Urinary bladder (tissue), 4 donors: ENCODE measurements around the gene ENO1. TPM values are rescaled to one million over a fixed set of nuclear protein-coding genes. Genes with fewer than 3 reads are reported as not detected.
A peak's percentile ranks its signal among the peaks of the same experiment; 100 is the strongest.
"Not testable (repeated sequence)": the region's sequence is repeated elsewhere in the genome, so short reads cannot be mapped to it uniquely, and the experiment has no call there.

Experiments
- DNase-seq: peaks from one replicate; pipeline ENCODE4 v3.0.0-alpha.2; 2015; ENCODE audit errors: extremely low spot score
- H3K27ac ChIP-seq: one replicate; pipeline ENCODE4 v1.5.1; 2013; ENCODE audit warnings: low read depth, mild to moderate bottlenecking, moderate library complexity
- H3K36me3 ChIP-seq: one replicate; pipeline ENCODE4 v1.6.1; 2013; ENCODE audit warnings: mild to moderate bottlenecking, moderate library complexity; ENCODE audit not compliant: insufficient read depth
- H3K4me1 ChIP-seq: one replicate; pipeline ENCODE4 v1.6.1; 2013; ENCODE audit warnings: mild to moderate bottlenecking, moderate library complexity; ENCODE audit not compliant: insufficient read depth
- H3K4me3 ChIP-seq: one replicate; pipeline ENCODE4 v1.5.1; 2013; ENCODE audit warnings: low read depth, low read length
- WGBS: extraction: QIAGEN DNeasy Blood & Tissue Kit; methylation state at CpG from one replicate; pipeline ENCODE4 v1.1.7; 2013; 5-methylcytosine and 5-hydroxymethylcytosine counted together
- polyA plus RNA-seq: library from polyadenylated mRNA; stranded (reverse); fragments of 200-250 nt; gene quantifications from one replicate; pipeline ENCODE4 v1.2.3, GENCODE V29; 2013
- total RNA-seq: library from RNA; depleted of rRNA; stranded (reverse); fragments of >200 nt; gene quantifications from one replicate; pipeline ENCODE4 v1.2.3, GENCODE V29; 2014
- donor health status: healthy with polysubstance abuse.
- donor health status: healthy.

The ENO1 gene
- total RNA-seq, result 268 TPM
- 715 TPM for polyA plus RNA-seq

DNA sequence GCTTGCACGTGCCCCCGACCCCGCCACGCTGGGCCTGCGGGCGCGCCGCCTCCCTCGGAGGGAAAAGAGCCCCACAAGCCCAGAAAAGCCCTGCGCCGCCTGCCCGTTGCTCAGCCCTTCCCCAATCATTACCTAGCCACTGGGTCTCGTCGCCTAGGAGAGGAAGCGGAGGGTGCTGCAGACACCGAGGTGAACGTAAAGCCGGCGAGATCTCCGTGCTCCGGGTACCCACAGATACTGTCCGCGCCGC lies at the start of gene ENO1:
TSS of gene ENO1 (minus strand) at position 239 of the 250 bp plus-strand sequence. CDS start 3,778 bp downstream, outside the sequence.
- WGBS, result under 1% methylated on average over 24 of the region's 24 CpGs
- Histone ChIP-seq H3K27ac (peak within 1 kb of the TSS; percentile 97), H3K4me1 (no peaks in the 10 kb centered on the region)

DNA sequence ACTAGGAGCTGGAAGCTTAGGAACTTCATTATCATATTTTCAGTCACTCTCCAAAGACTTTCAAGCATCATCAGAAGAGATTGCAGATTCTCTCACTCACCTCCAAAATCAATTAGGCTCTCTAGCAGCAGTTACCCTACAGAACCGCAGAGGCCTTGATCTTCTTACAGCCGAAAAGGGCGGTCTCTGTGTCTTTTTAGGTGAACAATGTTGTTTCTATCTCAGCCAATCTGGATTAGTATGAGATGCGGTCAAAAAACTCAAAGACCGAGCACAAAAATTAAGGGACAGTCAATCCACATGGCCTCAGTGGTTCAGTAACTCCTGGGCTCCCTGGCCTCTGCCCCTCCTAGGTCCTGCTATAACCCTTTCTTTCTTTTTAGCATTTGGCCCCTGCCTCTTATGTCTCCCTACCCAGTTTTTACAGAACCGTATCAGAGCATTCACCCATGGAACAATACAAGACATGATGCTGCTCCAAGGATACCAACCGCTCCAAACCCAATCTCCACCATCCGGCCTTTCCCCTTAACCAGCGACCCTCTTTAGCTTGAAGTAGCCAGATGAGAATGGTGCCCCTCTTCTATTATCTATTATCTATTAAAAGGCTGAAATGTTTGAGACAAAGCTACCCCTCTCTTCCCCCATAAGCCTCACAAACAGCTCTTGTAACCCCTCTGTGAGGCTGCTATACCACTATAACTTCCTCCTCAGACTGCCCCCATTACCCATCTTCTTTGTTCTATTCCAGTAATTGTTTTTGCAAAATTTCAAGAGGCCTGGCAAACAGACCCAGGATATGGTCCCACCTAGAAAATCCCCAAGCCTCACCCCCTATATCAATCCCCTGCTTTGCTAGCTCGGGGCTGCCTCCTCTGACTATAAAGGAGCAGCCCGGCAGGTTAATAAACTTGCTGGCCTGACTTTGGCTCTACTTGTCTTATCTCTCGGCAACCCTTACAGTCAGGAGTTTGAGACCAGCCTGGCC lies 48.5 kb upstream of the ENO1 start:
- no peaks in the 10 kb centered on the region for H3K36me3 ChIP-seq
- no peak overlapping the region for H3K27ac ChIP-seq
- no peak overlapping the region for H3K4me3 ChIP-seq
- 91% methylated on average over 12 of the region's 12 CpGs for WGBS
- H3K4me1 ChIP-seq, result no peaks in the 10 kb centered on the region
- no peak for DNase-seq

More for the DNA sequence above, at the start of gene ENO1:
- DNase-seq, result no peak
- Histone ChIP-seq H3K36me3 (no peaks in the 10 kb centered on the region), H3K4me3 (peak within 1 kb of the TSS; percentile 86)

GRCh38 chr1:8925960-8926359 lies 47.5 kb upstream of the ENO1 start:
- Histone ChIP-seq H3K4me1 (no peaks in the 10 kb centered on the region), H3K36me3 (no peaks in the 10 kb centered on the region), H3K27ac (no peak overlapping the region), H3K4me3 (no peak overlapping the region)
- DNase-seq, result no peak
- WGBS, result 88% methylated on average over 9 of the region's 9 CpGs

GRCh38 chr1:8925406-8925805 lies 46.9 kb upstream of the ENO1 start:
- no peaks in the 10 kb centered on the region for H3K36me3 ChIP-seq
- DNase-seq, result no peak
- WGBS, result 48% methylated on average over 2 of the region's 2 CpGs

GRCh38 chr1:8922962-8923361 lies 44.5 kb upstream of the ENO1 start:
- H3K36me3 ChIP-seq, result no peaks in the 10 kb centered on the region
- WGBS, result 95% methylated on average over 9 of the region's 9 CpGs
- H3K4me3 ChIP-seq, result no peak overlapping the region
- no peak for DNase-seq
- H3K4me1 ChIP-seq, result no peaks in the 10 kb centered on the region
- no peak overlapping the region for H3K27ac ChIP-seq

More at GRCh38 chr1:8925406-8925805, 46.9 kb upstream of the ENO1 start:
- Histone ChIP-seq H3K4me3 (no peak overlapping the region), H3K4me1 (no peaks in the 10 kb centered on the region), H3K27ac (no peak overlapping the region)

DNA sequence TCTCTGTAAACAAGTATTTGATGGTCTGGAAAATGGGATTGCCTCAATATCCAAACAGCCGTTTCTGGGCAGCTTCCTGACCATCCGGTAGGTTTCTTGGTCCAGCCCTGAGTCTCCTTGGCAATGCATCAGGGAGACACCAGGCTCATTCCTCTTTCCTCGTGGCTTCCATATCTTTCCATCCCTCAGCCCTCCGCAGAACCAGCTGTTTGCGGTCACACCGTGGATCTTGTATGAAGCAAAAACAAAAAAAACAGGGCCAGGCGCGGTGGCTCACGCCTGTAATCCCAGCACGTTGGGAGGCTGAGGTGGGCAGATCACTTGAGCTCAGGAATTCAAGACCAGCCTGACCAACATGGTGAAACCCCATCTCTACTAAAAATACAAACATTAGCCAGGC lies 39.0 kb upstream of the ENO1 start:
- not testable (repeated sequence) for H3K36me3 ChIP-seq

DNA sequence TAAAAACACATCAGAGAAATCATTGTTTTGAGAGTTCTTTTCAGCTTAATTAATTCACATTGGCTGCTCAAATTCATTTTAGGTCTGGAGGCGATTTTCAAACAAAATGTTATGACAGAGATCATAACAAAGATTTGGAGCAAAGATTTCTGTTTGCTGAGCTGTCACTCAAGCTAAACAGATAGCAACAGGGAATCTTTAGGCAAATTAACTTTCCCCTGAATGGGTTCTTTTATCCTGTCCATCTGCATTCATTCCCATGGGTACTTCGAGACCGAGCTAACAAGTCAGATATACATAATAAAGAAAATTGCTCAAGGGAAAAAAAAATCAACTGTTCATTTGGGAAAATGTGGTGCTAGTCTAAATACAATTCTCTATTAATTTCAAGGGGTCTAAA lies 37.0 kb upstream of the ENO1 start:
- WGBS, result 44% methylated on average over 3 of the region's 3 CpGs
- H3K4me3 ChIP-seq, result no peak overlapping the region
- H3K36me3 ChIP-seq, result no peaks in the 10 kb centered on the region
- no peaks in the 10 kb centered on the region for H3K4me1 ChIP-seq
- DNase-seq, result no peak
- H3K27ac ChIP-seq, result no peak overlapping the region

More for the DNA sequence above, 39.0 kb upstream of the ENO1 start:
- not testable (repeated sequence) for H3K4me1 ChIP-seq, DNase-seq, H3K27ac ChIP-seq, H3K4me3 ChIP-seq
- 72% methylated on average over 10 of the region's 10 CpGs for WGBS

GRCh38 chr1:8914466-8914865 lies 36.0 kb upstream of the ENO1 start:
- 87% methylated on average over 7 of the region's 7 CpGs for WGBS
- H3K36me3 ChIP-seq, result no peaks in the 10 kb centered on the region
- H3K27ac ChIP-seq, result no peak overlapping the region
- no peak for DNase-seq
- no peak overlapping the region for H3K4me3 ChIP-seq
- no peaks in the 10 kb centered on the region for H3K4me1 ChIP-seq

- Histone ChIP-seq H3K4me3 (no peak overlapping the region), H3K36me3 (no peaks in the 10 kb centered on the region), H3K27ac (no peak overlapping the region), H3K4me1 (no peaks in the 10 kb centered on the region)
- DNase-seq, result no peak
- 90% methylated on average over 9 of the region's 9 CpGs for WGBS
Observed at GRCh38 chr1:8913457-8913856, 35.0 kb upstream of the ENO1 start.

DNA sequence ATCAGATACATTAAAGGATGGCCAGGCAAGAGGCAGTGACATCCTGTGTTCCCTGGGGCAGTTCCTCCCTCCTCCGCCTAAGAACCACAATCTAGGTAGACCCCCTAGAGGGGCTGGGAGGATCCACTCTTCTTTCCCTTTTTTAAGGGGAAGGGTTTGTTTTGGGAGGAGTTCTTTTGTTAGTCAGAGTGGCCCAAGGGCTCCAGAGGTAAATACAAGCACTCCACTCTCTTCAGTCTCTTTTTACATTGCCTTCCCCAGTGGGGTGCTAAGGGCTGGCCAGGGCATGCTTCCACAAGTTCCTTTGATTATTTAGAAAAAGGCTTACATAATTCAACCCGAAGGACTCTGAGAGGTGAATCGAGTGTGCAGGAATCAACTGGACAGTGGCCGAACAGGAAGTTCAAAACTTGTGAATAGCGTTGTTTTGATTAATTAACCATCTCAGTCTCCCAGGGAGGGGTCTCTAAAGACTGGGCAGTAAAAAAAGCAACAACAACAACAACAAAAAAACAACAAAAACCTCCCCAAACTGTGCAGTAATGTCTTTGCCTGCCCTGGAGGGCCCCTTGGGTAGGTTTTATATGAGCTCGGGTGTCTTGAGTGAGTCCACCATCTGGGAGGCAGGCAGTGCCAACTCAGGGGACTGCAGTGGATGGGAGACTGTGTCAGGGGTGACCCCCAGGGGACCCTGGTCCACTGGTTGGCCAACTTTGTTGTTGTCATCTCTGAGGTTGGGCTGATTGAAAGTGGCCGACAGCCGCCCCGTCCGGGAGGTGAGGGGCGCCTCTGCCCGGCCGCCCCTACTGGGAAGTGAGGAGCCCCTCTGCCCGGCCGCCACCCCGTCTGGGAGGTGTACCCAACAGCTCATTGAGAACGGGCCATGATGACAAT lies 33.2 kb upstream of the ENO1 start:
- no peak overlapping the region for H3K4me3 ChIP-seq
- WGBS, result 90% methylated on average over 15 of the region's 17 CpGs
- H3K27ac ChIP-seq, result peak overlapping the region; percentile 72
- no peaks in the 10 kb centered on the region for H3K36me3 ChIP-seq
- no peak for DNase-seq
- no peaks in the 10 kb centered on the region for H3K4me1 ChIP-seq

GRCh38 chr1:8910914-8911313 lies 32.4 kb upstream of the ENO1 start:
- no peaks in the 10 kb centered on the region for H3K36me3 ChIP-seq
- no peak overlapping the region for H3K4me3 ChIP-seq
- no peaks in the 10 kb centered on the region for H3K4me1 ChIP-seq
- H3K27ac ChIP-seq, result no peak overlapping the region
- 63% methylated on average over 6 of the region's 6 CpGs for WGBS
- DNase-seq, result no peak

DNA sequence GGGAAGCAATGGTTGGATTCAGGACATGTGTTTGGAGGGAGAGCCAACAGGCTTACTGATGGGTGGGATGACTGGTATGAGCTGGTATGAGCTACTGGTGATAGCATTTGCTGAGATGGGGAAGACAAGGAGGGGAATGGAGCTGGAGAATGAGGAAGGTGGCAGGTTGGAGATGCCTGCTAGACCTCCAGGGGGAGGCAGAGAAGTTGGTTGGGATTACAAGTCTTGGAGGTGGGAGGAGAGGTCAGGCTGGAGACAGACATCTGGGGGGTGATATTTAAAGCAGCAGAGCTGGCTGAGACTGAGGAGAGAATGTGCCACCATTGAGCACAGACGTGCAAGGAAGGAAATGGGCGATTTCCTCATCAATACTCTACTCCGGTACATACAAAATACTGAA lies 31.8 kb upstream of the ENO1 start:
- DNase-seq, result no peak
- no peak overlapping the region for H3K27ac ChIP-seq
- 90% methylated on average over 3 of the region's 3 CpGs for WGBS
- no peaks in the 10 kb centered on the region for H3K4me1 ChIP-seq
- no peak overlapping the region for H3K4me3 ChIP-seq
- no peaks in the 10 kb centered on the region for H3K36me3 ChIP-seq

DNA sequence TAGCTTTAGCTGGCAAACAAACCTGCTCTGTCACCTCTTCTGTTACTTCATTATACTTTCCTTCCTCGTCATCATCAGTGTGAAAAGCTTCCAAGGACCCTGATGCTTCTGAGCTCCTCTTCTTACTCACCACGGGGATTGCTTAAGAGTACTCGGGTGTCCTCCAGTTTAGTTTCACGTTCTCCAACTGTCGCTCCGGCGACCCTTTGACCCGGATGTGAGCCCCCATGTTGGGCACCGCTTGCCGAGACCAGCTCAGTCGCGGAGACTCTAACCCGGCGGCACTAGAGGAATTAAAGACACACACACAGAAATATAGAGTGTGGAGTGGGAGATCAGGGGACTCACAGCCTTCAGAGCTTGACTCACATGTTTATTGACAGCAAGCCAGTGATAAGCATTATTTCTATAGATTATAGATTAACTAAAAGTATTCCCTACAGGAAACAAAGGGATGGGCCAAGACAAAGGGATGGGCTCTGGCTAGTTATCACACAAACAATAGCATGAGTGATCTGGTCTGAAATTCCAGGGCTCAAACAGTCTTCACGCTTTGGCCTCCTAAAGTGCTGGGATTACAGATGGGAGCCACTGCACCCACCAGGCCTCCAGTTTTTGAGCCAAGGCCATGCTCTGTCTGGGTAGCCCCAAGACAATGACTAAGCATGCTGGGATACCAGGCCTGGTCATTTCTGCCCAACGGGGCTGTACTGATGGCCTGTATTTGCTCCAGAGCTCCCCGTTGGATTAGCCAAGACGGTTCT lies 30.1 kb upstream of the ENO1 start:
- peaks cover 3% of the 10 kb centered on the region for H3K4me1 ChIP-seq
- 73% methylated on average over 18 of the region's 18 CpGs for WGBS
- no peak overlapping the region for H3K27ac ChIP-seq
- no peak overlapping the region for H3K4me3 ChIP-seq
- no peak for DNase-seq
- H3K36me3 ChIP-seq, result no peaks in the 10 kb centered on the region
